GM23338 (cell line): Measurements from ENCODE around the gene GALNT5. TPM values are rescaled to one million over a fixed set of nuclear protein-coding genes. Genes with fewer than 3 reads are reported as not detected.

Source experiments
- ATAC-seq: fragments of 200-7000 bp; cut with Tn5 transposase; 3 replicates; pipeline ENCODE4 v1.9.1; 2020
- DNase-seq: peaks from one replicate; pipeline ENCODE4 v3.0.0-alpha.2; 2015; ENCODE audit warnings: low spot score
- H2AFZ ChIP-seq: fragments of 200-600 bp; sonication (generic); 2 replicates; pipeline ENCODE4 v1.8.0; 2016; ENCODE audit warnings: antibody characterized with exemption, mild to moderate bottlenecking, moderate library complexity
- H3F3A ChIP-seq: fragments of 200-600 bp; sonication (generic); replicated peaks from 2 replicates; pipeline ENCODE4 v1.8.0; 2017; ENCODE audit warnings: antibody characterized with exemption, mixed run types, low read depth
- H3K27ac ChIP-seq: fragments of 200-600 bp; sonication (generic); 2 replicates; pipeline ENCODE4 v1.6.1; 2016; ENCODE audit warnings: low read depth
- H3K27me3 ChIP-seq: fragments of 200-600 bp; sonication (generic); 2 replicates; pipeline ENCODE4 v1.8.0; 2016; ENCODE audit warnings: mild to moderate bottlenecking, mixed run types, moderate library complexity; ENCODE audit not compliant: insufficient read depth
- H3K36me3 ChIP-seq: fragments of 200-600 bp; sonication (generic); 2 replicates; pipeline ENCODE4 v1.8.0; 2016; ENCODE audit warnings: mild to moderate bottlenecking; ENCODE audit not compliant: insufficient read depth
- H3K4me1 ChIP-seq: fragments of 200-600 bp; sonication (generic); 2 replicates; pipeline ENCODE4 v1.8.0; 2016; ENCODE audit warnings: mild to moderate bottlenecking, moderate library complexity; ENCODE audit not compliant: insufficient read depth
- H3K4me2 ChIP-seq: fragments of 200-600 bp; sonication (generic); 2 replicates; pipeline ENCODE4 v1.7.1; 2017; ENCODE audit warnings: mixed run types
- H3K4me3 ChIP-seq: fragments of 200-600 bp; sonication (generic); 2 replicates; pipeline ENCODE4 v1.6.1; 2016; ENCODE audit warnings: mixed run types
- H3K79me2 ChIP-seq: fragments of 200-600 bp; sonication (generic); replicated peaks from 2 replicates; pipeline ENCODE4 v1.8.0; 2017; ENCODE audit warnings: mild to moderate bottlenecking; ENCODE audit not compliant: insufficient read depth
- H3K9me2 ChIP-seq: fragments of 200-600 bp; sonication (generic); 2 replicates; pipeline ENCODE4 v1.8.0; 2017; ENCODE audit not compliant: insufficient read depth
- H4K20me1 ChIP-seq: fragments of 200-600 bp; sonication (generic); replicated peaks from 2 replicates; pipeline ENCODE4 v1.8.0; 2017; ENCODE audit warnings: mild to moderate bottlenecking; ENCODE audit not compliant: insufficient read depth
- H3K27ac Mint-ChIP-seq: 2 replicates; pipeline ENCODE4 v1.8.0; 2020; ENCODE audit warnings: inconsistent platforms, mild to moderate bottlenecking, moderate library complexity, mixed read lengths
- H3K27me3 Mint-ChIP-seq: 3 replicates; pipeline ENCODE4 v1.8.0; 2022; ENCODE audit warnings: low read depth, mild to moderate bottlenecking, moderate library complexity, mixed read lengths, inconsistent platforms; ENCODE audit not compliant: insufficient read depth, poor library complexity
- H3K36me3 Mint-ChIP-seq: 3 replicates; pipeline ENCODE4 v1.8.0; 2021; ENCODE audit warnings: low read depth, mild to moderate bottlenecking, inconsistent platforms, moderate library complexity, mixed read lengths
- H3K4me1 Mint-ChIP-seq: 3 replicates; pipeline ENCODE4 v1.8.0; 2020; ENCODE audit warnings: mild to moderate bottlenecking, inconsistent platforms, mixed read lengths
- H3K4me3 Mint-ChIP-seq: 3 replicates; pipeline ENCODE4 v1.8.0; 2021; ENCODE audit warnings: moderate library complexity, mild to moderate bottlenecking, inconsistent platforms, mixed read lengths
- H3K9me3 Mint-ChIP-seq: 3 replicates; pipeline ENCODE4 v1.8.0; 2020; ENCODE audit warnings: moderate library complexity, mild to moderate bottlenecking, inconsistent platforms, mixed read lengths
- CREB1 ChIP-seq: fragments of 250-450 bp; sonication (Bioruptor Pico); IDR thresholded peaks from 2 replicates; pipeline ENCODE4 v1.5.0; 2020; ENCODE audit warnings: low read depth, mild to moderate bottlenecking, moderate library complexity
- EZH2 ChIP-seq: fragments of 200-600 bp; sonication (generic); IDR thresholded peaks from one replicate; pipeline ENCODE4 v1.8.0; 2017; ENCODE audit warnings: antibody characterized with exemption, mild to moderate bottlenecking, low read depth; ENCODE audit not compliant: unreplicated experiment
- EZH2phosphoT487 ChIP-seq: fragments of 200-600 bp; sonication (generic); IDR thresholded peaks from one replicate; pipeline ENCODE4 v1.8.1; 2018; ENCODE audit warnings: antibody characterized with exemption; ENCODE audit not compliant: unreplicated experiment
- NANOG ChIP-seq: IDR thresholded peaks from 2 replicates; pipeline ENCODE4 v1.6.1; 2016; ENCODE audit warnings: antibody characterized with exemption, borderline replicate concordance
- POLR2AphosphoS5 ChIP-seq: IDR thresholded peaks from 2 replicates; pipeline ENCODE4 v1.6.1; 2016; ENCODE audit warnings: antibody characterized with exemption, low read depth
- STAT1 ChIP-seq: IDR thresholded peaks from one replicate; pipeline ENCODE4 v1.6.1; 2016; ENCODE audit warnings: antibody characterized with exemption; ENCODE audit not compliant: unreplicated experiment
- ZNF114 ChIP-seq: fragments of 250-450 bp; sonication (Bioruptor Pico); IDR thresholded peaks from 2 replicates; pipeline ENCODE4 v1.5.0; 2020; ENCODE audit warnings: mild to moderate bottlenecking, moderate library complexity
- polyA plus RNA-seq: library from polyadenylated mRNA; unstranded; fragments of >200 nt; fragmentation: Nextera tagmentation; extraction: Ambion mirVana; gene quantifications from 2 replicates; pipeline ENCODE4 v1.2.1, GENCODE V29; 2016
- total RNA-seq: library from RNA; depleted of rRNA; stranded (reverse); fragments of >200 nt; shearing (Covaris generic); gene quantifications from 2 replicates; pipeline ENCODE4 v1.2.3, GENCODE V29; 2014
- TF ChIP-seq, protein P1 (sequence below): IDR thresholded peaks from 2 replicates; pipeline ENCODE4 v1.6.1; 2016; ENCODE audit warnings: antibody characterized with exemption
- TF ChIP-seq, protein P2 (sequence below): fragments of 250-450 bp; sonication (Bioruptor Pico); IDR thresholded peaks from 2 replicates; pipeline ENCODE4 v1.5.0; 2020; ENCODE audit warnings: mild to moderate bottlenecking, moderate library complexity

The GALNT5 gene
- total and polyA plus RNA-seq, 2 experiments from 2014 or later = 0.05 to 0.14 TPM

DNA sequence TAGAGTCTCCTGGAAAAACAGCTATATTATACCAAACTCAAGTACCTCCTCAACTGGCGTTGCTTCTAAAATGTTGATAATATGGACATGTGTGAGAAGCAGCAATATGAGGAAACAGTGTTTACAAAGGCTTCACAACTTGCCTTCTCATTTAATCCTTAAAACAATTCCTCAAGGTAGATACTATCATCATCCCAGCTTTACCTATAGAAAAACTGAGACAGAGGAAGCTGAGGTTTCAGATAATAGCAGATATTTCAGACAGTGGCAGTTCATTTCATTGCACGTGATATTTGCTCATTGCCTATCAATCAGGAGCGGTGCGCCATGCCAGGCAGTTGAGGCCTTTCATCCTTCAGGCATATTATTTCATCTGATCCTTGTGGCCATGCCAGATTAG is 8.3 kb downstream of the GALNT5 start (continued):
- TF ChIP-seq CREB1 (CRISPR knock-in tag) (no peak), EZH2 (no peak), STAT1 (no peak), ZNF114 (CRISPR knock-in tag) (no peak)
- TF ChIP-seq, protein P1, sequence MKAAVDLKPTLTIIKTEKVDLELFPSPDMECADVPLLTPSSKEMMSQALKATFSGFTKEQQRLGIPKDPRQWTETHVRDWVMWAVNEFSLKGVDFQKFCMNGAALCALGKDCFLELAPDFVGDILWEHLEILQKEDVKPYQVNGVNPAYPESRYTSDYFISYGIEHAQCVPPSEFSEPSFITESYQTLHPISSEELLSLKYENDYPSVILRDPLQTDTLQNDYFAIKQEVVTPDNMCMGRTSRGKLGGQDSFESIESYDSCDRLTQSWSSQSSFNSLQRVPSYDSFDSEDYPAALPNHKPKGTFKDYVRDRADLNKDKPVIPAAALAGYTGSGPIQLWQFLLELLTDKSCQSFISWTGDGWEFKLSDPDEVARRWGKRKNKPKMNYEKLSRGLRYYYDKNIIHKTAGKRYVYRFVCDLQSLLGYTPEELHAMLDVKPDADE = no peak

- Histone ChIP-seq H3K79me2 (no peaks in the 10 kb centered on the region), H2AFZ (no peak overlapping the region; the same call in 1 of the 2 replicates), H3K4me2 (no peak overlapping the region), H3K9me2 (no peaks in the 10 kb centered on the region), H3K4me1 (peaks cover 14% of the 10 kb centered on the region), H3K27ac (no peak overlapping the region), H3K27me3 (no peaks in the 10 kb centered on the region), H3F3A (no peaks in the 10 kb centered on the region), H4K20me1 (no peaks in the 10 kb centered on the region), H3K4me3 (no peak overlapping the region), H3K36me3 (no peaks in the 10 kb centered on the region)
- Mint-ChIP-seq H3K4me1 (peaks cover 26% of the 10 kb centered on the region), H3K36me3 (no peaks in the 10 kb centered on the region), H3K27ac (no peak overlapping the region), H3K9me3 (no peaks in the 10 kb centered on the region), H3K4me3 (no peak overlapping the region), H3K27me3 (peaks cover 2% of the 10 kb centered on the region)
- no peak for TF ChIP-seq POLR2AphosphoS5
- TF ChIP-seq, protein P1 = no peak
- DNase-seq (no peak), ATAC-seq (no peak)
Observed at GRCh38 chr2:157267476-157267875, 10.0 kb downstream of the GALNT5 start.

GRCh38 chr2:157269060-157269459 is 11.6 kb downstream of the GALNT5 start:
- H3K36me3 Mint-ChIP-seq = no peaks in the 10 kb centered on the region
- H3K9me2 ChIP-seq = no peaks in the 10 kb centered on the region
- no peak overlapping the region for H3K27ac ChIP-seq
- H3K4me3 ChIP-seq = no peak overlapping the region
- H3K4me1 ChIP-seq = peaks cover 10% of the 10 kb centered on the region
- H3K4me3 Mint-ChIP-seq = no peak overlapping the region
- H3K9me3 Mint-ChIP-seq = no peaks in the 10 kb centered on the region
- H3K27me3 ChIP-seq = no peaks in the 10 kb centered on the region
- no peaks in the 10 kb centered on the region for H3F3A ChIP-seq
- ATAC-seq (no peak), DNase-seq (no peak)
- peaks cover 20% of the 10 kb centered on the region for H3K4me1 Mint-ChIP-seq
- peaks cover 2% of the 10 kb centered on the region for H3K27me3 Mint-ChIP-seq
- H3K79me2 ChIP-seq = no peaks in the 10 kb centered on the region
- no peaks in the 10 kb centered on the region for H4K20me1 ChIP-seq
- H2AFZ ChIP-seq = no peak overlapping the region
- TF ChIP-seq, protein P1 = no peak
- TF ChIP-seq, protein P2, sequence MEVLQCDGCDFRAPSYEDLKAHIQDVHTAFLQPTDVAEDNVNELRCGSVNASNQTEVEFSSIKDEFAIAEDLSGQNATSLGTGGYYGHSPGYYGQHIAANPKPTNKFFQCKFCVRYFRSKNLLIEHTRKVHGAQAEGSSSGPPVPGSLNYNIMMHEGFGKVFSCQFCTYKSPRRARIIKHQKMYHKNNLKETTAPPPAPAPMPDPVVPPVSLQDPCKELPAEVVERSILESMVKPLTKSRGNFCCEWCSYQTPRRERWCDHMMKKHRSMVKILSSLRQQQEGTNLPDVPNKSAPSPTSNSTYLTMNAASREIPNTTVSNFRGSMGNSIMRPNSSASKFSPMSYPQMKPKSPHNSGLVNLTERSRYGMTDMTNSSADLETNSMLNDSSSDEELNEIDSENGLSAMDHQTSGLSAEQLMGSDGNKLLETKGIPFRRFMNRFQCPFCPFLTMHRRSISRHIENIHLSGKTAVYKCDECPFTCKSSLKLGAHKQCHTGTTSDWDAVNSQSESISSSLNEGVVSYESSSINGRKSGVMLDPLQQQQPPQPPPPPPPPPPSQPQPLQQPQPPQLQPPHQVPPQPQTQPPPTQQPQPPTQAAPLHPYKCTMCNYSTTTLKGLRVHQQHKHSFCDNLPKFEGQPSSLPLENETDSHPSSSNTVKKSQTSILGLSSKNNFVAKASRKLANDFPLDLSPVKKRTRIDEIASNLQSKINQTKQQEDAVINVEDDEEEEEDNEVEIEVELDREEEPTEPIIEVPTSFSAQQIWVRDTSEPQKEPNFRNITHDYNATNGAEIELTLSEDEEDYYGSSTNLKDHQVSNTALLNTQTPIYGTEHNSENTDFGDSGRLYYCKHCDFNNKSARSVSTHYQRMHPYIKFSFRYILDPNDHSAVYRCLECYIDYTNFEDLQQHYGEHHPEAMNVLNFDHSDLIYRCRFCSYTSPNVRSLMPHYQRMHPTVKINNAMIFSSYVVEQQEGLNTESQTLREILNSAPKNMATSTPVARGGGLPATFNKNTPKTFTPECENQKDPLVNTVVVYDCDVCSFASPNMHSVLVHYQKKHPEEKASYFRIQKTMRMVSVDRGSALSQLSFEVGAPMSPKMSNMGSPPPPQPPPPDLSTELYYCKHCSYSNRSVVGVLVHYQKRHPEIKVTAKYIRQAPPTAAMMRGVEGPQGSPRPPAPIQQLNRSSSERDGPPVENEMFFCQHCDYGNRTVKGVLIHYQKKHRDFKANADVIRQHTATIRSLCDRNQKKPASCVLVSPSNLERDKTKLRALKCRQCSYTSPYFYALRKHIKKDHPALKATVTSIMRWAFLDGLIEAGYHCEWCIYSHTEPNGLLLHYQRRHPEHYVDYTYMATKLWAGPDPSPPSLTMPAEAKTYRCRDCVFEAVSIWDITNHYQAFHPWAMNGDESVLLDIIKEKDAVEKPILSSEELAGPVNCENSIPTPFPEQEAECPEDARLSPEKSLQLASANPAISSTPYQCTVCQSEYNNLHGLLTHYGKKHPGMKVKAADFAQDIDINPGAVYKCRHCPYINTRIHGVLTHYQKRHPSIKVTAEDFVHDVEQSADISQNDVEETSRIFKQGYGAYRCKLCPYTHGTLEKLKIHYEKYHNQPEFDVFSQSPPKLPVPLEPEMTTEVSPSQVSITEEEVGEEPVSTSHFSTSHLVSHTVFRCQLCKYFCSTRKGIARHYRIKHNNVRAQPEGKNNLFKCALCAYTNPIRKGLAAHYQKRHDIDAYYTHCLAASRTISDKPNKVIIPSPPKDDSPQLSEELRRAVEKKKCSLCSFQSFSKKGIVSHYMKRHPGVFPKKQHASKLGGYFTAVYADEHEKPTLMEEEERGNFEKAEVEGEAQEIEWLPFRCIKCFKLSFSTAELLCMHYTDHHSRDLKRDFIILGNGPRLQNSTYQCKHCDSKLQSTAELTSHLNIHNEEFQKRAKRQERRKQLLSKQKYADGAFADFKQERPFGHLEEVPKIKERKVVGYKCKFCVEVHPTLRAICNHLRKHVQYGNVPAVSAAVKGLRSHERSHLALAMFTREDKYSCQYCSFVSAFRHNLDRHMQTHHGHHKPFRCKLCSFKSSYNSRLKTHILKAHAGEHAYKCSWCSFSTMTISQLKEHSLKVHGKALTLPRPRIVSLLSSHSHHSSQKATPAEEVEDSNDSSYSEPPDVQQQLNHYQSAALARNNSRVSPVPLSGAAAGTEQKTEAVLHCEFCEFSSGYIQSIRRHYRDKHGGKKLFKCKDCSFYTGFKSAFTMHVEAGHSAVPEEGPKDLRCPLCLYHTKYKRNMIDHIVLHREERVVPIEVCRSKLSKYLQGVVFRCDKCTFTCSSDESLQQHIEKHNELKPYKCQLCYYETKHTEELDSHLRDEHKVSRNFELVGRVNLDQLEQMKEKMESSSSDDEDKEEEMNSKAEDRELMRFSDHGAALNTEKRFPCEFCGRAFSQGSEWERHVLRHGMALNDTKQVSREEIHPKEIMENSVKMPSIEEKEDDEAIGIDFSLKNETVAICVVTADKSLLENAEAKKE (CRISPR knock-in tag) = no peak
- TF ChIP-seq CREB1 (CRISPR knock-in tag) (no peak), NANOG (no peak), STAT1 (no peak), EZH2phosphoT487 (no peak), ZNF114 (CRISPR knock-in tag) (no peak), POLR2AphosphoS5 (no peak)
- H3K36me3 ChIP-seq = no peaks in the 10 kb centered on the region
- no peak overlapping the region for H3K27ac Mint-ChIP-seq
- no peak overlapping the region for H3K4me2 ChIP-seq
